GM23338 (cell line): Measurements from ENCODE around the gene EFTUD2.

Source experiments
- EZH2 ChIP-seq: fragments of 200-600 bp; sonication (generic); IDR thresholded peaks from one replicate; pipeline ENCODE4 v1.8.0; 2017; ENCODE audit warnings: antibody characterized with exemption, mild to moderate bottlenecking, low read depth; ENCODE audit not compliant: unreplicated experiment
- TF ChIP-seq, protein P1 (sequence below), 2 experiments: fragments of 200-600 bp in 1 of 2; sonication (generic) in 1 of 2; conservative IDR thresholded peaks; 2 replicates each; pipeline versions ENCODE4 v1.5.1 to v1.6.1; 2016 to 2017; ENCODE audit warnings: antibody characterized with exemption in 2 of 2, low read depth in 2 of 2, mild to moderate bottlenecking in 2 of 2, moderate library complexity in 1 of 2
- TF ChIP-seq, protein P2 (sequence below): IDR thresholded peaks from one replicate; pipeline ENCODE4 v1.6.1; 2018; ENCODE audit warnings: antibody characterized with exemption; ENCODE audit not compliant: unreplicated experiment

DNA sequence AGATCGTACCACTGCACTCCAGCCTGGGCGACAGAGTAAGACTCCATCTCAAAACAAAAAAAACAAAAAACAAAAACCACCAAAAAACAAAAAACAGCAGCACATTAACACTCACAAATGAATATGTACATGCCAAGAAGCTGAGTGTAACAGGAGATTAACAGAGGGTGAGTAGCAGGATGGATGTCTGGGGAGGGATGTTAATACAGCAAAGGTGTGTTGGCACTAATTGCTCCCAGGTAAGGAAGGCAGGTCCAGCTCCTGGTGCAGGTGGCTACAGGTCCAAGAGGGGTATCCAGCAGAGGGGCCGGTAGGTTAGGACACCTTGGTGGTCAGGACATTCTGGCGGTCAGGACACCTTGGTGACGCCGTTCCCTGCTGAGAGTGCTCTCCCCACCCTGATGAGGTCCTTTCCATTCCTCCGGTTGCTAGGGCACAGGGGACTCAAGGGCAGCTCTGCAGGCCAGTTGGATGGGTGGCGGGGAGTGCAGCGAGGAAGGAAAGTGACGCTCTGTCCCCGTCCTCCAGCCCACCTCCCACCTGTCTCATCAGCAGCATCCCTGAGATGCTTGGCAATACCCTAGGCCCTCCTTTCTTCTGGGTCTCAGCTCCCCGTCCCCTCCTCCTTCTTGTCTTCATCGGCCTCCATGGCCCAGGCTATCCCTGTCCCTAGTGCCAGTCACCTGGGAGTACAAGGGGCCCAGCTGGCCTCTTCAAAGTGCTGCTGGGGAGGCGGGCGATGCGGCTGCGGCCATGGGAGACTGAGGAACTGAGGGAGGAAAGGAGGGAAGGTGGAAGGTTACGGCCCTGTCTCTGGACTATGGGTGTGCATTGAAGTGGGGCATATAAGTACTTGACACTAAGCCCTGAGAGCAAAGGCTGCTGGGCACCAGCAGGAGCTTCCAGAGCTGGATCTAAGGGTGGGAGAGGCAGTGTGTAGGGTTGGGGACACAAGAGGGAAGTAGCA, 26.8 kb upstream of the EFTUD2 start:
- TF ChIP-seq, protein P1, sequence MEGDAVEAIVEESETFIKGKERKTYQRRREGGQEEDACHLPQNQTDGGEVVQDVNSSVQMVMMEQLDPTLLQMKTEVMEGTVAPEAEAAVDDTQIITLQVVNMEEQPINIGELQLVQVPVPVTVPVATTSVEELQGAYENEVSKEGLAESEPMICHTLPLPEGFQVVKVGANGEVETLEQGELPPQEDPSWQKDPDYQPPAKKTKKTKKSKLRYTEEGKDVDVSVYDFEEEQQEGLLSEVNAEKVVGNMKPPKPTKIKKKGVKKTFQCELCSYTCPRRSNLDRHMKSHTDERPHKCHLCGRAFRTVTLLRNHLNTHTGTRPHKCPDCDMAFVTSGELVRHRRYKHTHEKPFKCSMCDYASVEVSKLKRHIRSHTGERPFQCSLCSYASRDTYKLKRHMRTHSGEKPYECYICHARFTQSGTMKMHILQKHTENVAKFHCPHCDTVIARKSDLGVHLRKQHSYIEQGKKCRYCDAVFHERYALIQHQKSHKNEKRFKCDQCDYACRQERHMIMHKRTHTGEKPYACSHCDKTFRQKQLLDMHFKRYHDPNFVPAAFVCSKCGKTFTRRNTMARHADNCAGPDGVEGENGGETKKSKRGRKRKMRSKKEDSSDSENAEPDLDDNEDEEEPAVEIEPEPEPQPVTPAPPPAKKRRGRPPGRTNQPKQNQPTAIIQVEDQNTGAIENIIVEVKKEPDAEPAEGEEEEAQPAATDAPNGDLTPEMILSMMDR (conservative IDR thresholded peaks at IDR 0.05; ENCODE audit: low read depth in 2 of 2): no peak
- TF ChIP-seq EZH2: no peak
- TF ChIP-seq, protein P2, sequence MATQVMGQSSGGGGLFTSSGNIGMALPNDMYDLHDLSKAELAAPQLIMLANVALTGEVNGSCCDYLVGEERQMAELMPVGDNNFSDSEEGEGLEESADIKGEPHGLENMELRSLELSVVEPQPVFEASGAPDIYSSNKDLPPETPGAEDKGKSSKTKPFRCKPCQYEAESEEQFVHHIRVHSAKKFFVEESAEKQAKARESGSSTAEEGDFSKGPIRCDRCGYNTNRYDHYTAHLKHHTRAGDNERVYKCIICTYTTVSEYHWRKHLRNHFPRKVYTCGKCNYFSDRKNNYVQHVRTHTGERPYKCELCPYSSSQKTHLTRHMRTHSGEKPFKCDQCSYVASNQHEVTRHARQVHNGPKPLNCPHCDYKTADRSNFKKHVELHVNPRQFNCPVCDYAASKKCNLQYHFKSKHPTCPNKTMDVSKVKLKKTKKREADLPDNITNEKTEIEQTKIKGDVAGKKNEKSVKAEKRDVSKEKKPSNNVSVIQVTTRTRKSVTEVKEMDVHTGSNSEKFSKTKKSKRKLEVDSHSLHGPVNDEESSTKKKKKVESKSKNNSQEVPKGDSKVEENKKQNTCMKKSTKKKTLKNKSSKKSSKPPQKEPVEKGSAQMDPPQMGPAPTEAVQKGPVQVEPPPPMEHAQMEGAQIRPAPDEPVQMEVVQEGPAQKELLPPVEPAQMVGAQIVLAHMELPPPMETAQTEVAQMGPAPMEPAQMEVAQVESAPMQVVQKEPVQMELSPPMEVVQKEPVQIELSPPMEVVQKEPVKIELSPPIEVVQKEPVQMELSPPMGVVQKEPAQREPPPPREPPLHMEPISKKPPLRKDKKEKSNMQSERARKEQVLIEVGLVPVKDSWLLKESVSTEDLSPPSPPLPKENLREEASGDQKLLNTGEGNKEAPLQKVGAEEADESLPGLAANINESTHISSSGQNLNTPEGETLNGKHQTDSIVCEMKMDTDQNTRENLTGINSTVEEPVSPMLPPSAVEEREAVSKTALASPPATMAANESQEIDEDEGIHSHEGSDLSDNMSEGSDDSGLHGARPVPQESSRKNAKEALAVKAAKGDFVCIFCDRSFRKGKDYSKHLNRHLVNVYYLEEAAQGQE: no peak
